Liver (tissue), 9 donors: ENCODE results near the gene NIPAL4. TPM values are rescaled to one million over a fixed set of nuclear protein-coding genes. Genes with fewer than 3 reads are reported as not detected.
A peak's percentile ranks its signal among the peaks of the same experiment; 100 is the strongest.

Source experiments
- DNase-seq: peaks from one replicate; pipeline ENCODE4 v3.0.0-alpha.2; 2017; ENCODE audit warnings: low spot score
- H3K27ac ChIP-seq, 2 donors: one replicate each; pipeline ENCODE4 v1.7.0; 2013; ENCODE audit warnings: inconsistent platforms in 2 of 2, low read length in 2 of 2, control low read depth in 1 of 2, low read depth in 1 of 2, mild to moderate bottlenecking in 1 of 2
- H3K27me3 ChIP-seq, 4 donors: one replicate each; pipeline versions ENCODE4 v1.6.1 to v1.7.0; 2013; ENCODE audit warnings: low read length in 3 of 4, inconsistent platforms in 1 of 4, mild to moderate bottlenecking in 1 of 4, moderate library complexity in 1 of 4; ENCODE audit not compliant: control insufficient read depth in 4 of 4, insufficient read depth in 4 of 4
- H3K36me3 ChIP-seq, 4 donors: one replicate each; pipeline versions ENCODE4 v1.6.1 to v1.7.0; 2013; ENCODE audit warnings: low read length in 3 of 4, mild to moderate bottlenecking in 3 of 4, low read depth in 1 of 4, moderate library complexity in 1 of 4; ENCODE audit not compliant: control insufficient read depth in 4 of 4, insufficient read depth in 3 of 4
- H3K4me1 ChIP-seq, 4 donors: one replicate each; pipeline versions ENCODE4 v1.6.1 to v1.7.0; 2013; ENCODE audit warnings: low read length in 3 of 4, mild to moderate bottlenecking in 3 of 4, moderate library complexity in 1 of 4; ENCODE audit not compliant: control insufficient read depth in 4 of 4, insufficient read depth in 4 of 4
- H3K4me3 ChIP-seq, 3 donors: one replicate each; pipeline versions ENCODE4 v1.6.1 to v1.7.0; 2013; ENCODE audit warnings: low read length in 3 of 3, control low read depth in 1 of 3, low read depth in 1 of 3, mild to moderate bottlenecking in 1 of 3
- H3K9ac ChIP-seq, 2 donors: one replicate each; pipeline ENCODE4 v1.7.0; 2013; ENCODE audit warnings: low read length in 2 of 2, mild to moderate bottlenecking in 2 of 2, moderate library complexity in 2 of 2, control low read depth in 1 of 2, low read depth in 1 of 2
- H3K9me3 ChIP-seq, 4 donors: one replicate each; pipeline versions ENCODE4 v1.6.1 to v1.7.0; 2013; ENCODE audit warnings: low read length in 3 of 4; ENCODE audit not compliant: control insufficient read depth in 4 of 4
- ATF3 ChIP-seq: IDR thresholded peaks from 2 replicates; pipeline ENCODE4 v1.6.1; 2016; ENCODE audit warnings: antibody characterized with exemption
- CTCF ChIP-seq: fragments of 150-350 bp; IDR thresholded peaks from 2 replicates; pipeline ENCODE4 v1.5.1; 2017; ENCODE audit warnings: improper control_type of control experiment, low read depth, low read length; ENCODE audit not compliant: missing input control
- EGR1 ChIP-seq, 2 donors: IDR thresholded peaks; 2 replicates each; pipeline ENCODE4 v1.6.1; 2016 to 2018; ENCODE audit warnings: antibody characterized with exemption in 2 of 2, low read depth in 2 of 2
- FOXA1 ChIP-seq: IDR thresholded peaks from 2 replicates; pipeline ENCODE4 v1.6.1; 2016; ENCODE audit warnings: antibody characterized with exemption
- FOXA2 ChIP-seq: IDR thresholded peaks from 2 replicates; pipeline ENCODE4 v1.6.1; 2016; ENCODE audit warnings: antibody characterized with exemption
- GABPA ChIP-seq, 2 donors: IDR thresholded peaks in 1 of 2; conservative IDR thresholded peaks in 1 of 2; 2 replicates each; pipeline ENCODE4 v1.6.1; 2016; ENCODE audit warnings: antibody characterized with exemption in 2 of 2, mild to moderate bottlenecking in 1 of 2, moderate library complexity in 1 of 2
- HNF4A ChIP-seq, 2 donors: conservative IDR thresholded peaks; 2 replicates each; pipeline ENCODE4 v1.6.1; 2016; ENCODE audit warnings: antibody characterized with exemption in 2 of 2, mild to moderate bottlenecking in 2 of 2
- HNF4G ChIP-seq: IDR thresholded peaks from 2 replicates; pipeline ENCODE4 v1.6.1; 2016; ENCODE audit warnings: antibody characterized with exemption
- JUND ChIP-seq, 2 donors: IDR thresholded peaks; 2 replicates each; pipeline ENCODE4 v1.6.1; 2016; ENCODE audit warnings: antibody characterized with exemption in 2 of 2
- MAX ChIP-seq: IDR thresholded peaks from 2 replicates; pipeline ENCODE4 v1.6.1; 2016; ENCODE audit warnings: antibody characterized with exemption
- NR2F2 ChIP-seq: IDR thresholded peaks from 2 replicates; pipeline ENCODE4 v1.6.1; 2016; ENCODE audit warnings: antibody characterized with exemption
- RAD21 ChIP-seq, 2 donors: IDR thresholded peaks; 2 replicates each; pipeline ENCODE4 v1.6.1; 2016; ENCODE audit warnings: antibody characterized with exemption in 2 of 2, mild to moderate bottlenecking in 2 of 2
- SP1 ChIP-seq: IDR thresholded peaks from 2 replicates; pipeline ENCODE4 v1.6.1; 2018; ENCODE audit warnings: antibody characterized with exemption, mild to moderate bottlenecking
- TAF1 ChIP-seq: conservative IDR thresholded peaks from 2 replicates; pipeline ENCODE4 v1.6.1; 2016; ENCODE audit warnings: antibody characterized with exemption, mild to moderate bottlenecking
- YY1 ChIP-seq: IDR thresholded peaks from 2 replicates; pipeline ENCODE4 v1.6.1; 2016; ENCODE audit warnings: antibody characterized with exemption, mild to moderate bottlenecking
- ZBTB33 ChIP-seq: IDR thresholded peaks from 2 replicates; pipeline ENCODE4 v1.6.1; 2016; ENCODE audit warnings: antibody characterized with exemption
- WGBS: extraction: QIAGEN DNeasy Blood & Tissue Kit; methylation state at CpG from one replicate; pipeline ENCODE4 v1.1.7; 2013; 5-methylcytosine and 5-hydroxymethylcytosine counted together
- polyA plus RNA-seq, 2 donors: library from polyadenylated mRNA; stranded (reverse) in 1 of 2; unstranded in 1 of 2; fragments of 200-250 nt in 1 of 2; fragments of >200 nt in 1 of 2; fragmentation: Nextera tagmentation in 1 of 2; extraction: Ambion mirVana in 1 of 2; gene quantifications; one replicate each; pipeline versions ENCODE4 v1.2.1 to v1.2.3, GENCODE V29; 2013 to 2015
- total RNA-seq, 2 donors: library from RNA; depleted of rRNA; stranded (reverse); fragments of >200 nt; gene quantifications; one replicate each; pipeline ENCODE4 v1.2.3, GENCODE V29; 2014
- TF ChIP-seq, protein P1 (sequence below): IDR thresholded peaks from 2 replicates; pipeline ENCODE4 v1.6.1; 2016; ENCODE audit warnings: antibody characterized with exemption, mild to moderate bottlenecking
- donor health status: healthy.
- donor health status: healthy.
- donor health status: healthy.
- donor health status: healthy.
- donor health status: healthy.

The NIPAL4 gene
- total and polyA plus RNA-seq, 4 donors, result not detected

DNA sequence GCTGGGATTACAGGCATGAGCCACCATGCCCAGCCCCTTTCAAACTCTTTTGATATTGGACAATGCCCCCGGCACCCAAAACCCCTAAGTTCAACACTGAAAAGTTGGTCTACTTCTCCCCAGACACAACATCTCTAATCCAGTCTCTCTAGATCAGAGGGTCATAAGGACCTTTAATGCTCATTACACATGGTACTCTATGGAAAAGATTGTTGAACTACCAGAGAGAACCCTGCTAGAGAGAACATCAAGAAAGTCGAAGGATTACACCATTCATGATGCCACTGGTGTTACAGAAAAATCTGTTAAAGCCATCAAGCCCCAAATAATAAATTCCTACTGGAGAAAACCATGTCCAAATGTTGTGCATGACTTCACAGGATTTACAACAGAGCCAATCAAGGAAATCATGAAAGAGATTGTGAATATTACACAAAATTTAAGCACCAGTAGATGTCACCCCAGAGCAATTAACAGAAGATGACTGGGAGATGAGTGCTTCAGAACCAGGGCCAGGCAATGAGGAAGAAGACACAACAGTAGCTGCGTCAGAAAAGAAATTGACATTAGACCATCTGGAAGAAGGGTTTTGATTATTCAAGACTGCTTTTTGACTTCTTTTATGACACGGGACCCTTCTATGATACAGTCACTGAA lies 28.3 kb upstream of the NIPAL4 start:
- H3K27me3 ChIP-seq, result peaks cover 0 to 2% (median 0%) of the 10 kb centered on the region in 4 donors
- no peaks in the 10 kb centered on the region for H3K9me3 ChIP-seq
- DNase-seq, result no peak
- no peaks in the 10 kb centered on the region for H3K36me3 ChIP-seq
- no peak overlapping the region for H3K9ac ChIP-seq
- no peaks in the 10 kb centered on the region for H3K4me1 ChIP-seq
- WGBS, result 33% methylated on average over 4 of the region's 4 CpGs
- H3K27ac ChIP-seq, result no peak overlapping the region
- TF ChIP-seq HNF4A (conservative IDR thresholded peaks at IDR 0.05) (no peak), FOXA1 (no peak), HNF4G (no peak), ZBTB33 (no peak), CTCF (peak; percentile 46), FOXA2 (no peak), RAD21 (IDR thresholded peaks at IDR 0.05) (peak; percentile 92)
- no peak overlapping the region for H3K4me3 ChIP-seq

DNA sequence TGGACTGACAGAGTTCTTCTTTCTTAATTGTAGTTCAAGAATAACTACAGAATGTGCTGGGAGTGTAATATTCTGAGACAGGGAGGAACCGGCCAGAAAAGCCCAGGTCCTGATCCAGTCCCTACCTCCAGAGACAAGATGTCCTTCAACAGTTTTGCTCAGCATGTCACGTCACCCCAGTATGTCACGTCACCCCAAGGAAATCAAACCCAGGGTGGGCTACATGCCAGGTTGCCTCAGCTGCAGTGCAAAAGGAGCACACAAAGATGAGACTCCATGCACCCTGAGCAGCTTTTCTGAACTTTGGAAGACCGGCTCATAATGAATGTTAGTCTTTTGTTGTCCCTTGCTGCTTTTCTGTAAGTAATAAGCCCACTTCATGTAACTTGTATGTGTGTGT lies 25.9 kb upstream of the NIPAL4 start:
- 92% methylated on average over 4 of the region's 4 CpGs for WGBS
- Histone ChIP-seq H3K4me3 (no peak overlapping the region), H3K9me3 (no peaks in the 10 kb centered on the region), H3K9ac (no peak overlapping the region), H3K4me1 (no peaks in the 10 kb centered on the region), H3K27me3 (peaks cover 0 to 2% (median 0%) of the 10 kb centered on the region in 4 donors), H3K27ac (no peak overlapping the region), H3K36me3 (no peaks in the 10 kb centered on the region)
- TF ChIP-seq CTCF (no peak), FOXA2 (no peak), YY1 (no peak), NR2F2 (no peak), SP1 (no peak), EGR1 (IDR thresholded peaks at IDR 0.05; ENCODE audit: low read depth in 2 of 2) (no peak), MAX (no peak), HNF4A (conservative IDR thresholded peaks at IDR 0.05) (no peak), FOXA1 (no peak), ZBTB33 (no peak), RAD21 (IDR thresholded peaks at IDR 0.05) (no peak), TAF1 (no peak), ATF3 (no peak), HNF4G (no peak), JUND (IDR thresholded peaks at IDR 0.05) (no peak), GABPA (IDR thresholded peaks at IDR 0.05 in 1 of 2, conservative IDR thresholded peaks at IDR 0.05 in 1 of 2) (no peak)
- TF ChIP-seq, protein P1, sequence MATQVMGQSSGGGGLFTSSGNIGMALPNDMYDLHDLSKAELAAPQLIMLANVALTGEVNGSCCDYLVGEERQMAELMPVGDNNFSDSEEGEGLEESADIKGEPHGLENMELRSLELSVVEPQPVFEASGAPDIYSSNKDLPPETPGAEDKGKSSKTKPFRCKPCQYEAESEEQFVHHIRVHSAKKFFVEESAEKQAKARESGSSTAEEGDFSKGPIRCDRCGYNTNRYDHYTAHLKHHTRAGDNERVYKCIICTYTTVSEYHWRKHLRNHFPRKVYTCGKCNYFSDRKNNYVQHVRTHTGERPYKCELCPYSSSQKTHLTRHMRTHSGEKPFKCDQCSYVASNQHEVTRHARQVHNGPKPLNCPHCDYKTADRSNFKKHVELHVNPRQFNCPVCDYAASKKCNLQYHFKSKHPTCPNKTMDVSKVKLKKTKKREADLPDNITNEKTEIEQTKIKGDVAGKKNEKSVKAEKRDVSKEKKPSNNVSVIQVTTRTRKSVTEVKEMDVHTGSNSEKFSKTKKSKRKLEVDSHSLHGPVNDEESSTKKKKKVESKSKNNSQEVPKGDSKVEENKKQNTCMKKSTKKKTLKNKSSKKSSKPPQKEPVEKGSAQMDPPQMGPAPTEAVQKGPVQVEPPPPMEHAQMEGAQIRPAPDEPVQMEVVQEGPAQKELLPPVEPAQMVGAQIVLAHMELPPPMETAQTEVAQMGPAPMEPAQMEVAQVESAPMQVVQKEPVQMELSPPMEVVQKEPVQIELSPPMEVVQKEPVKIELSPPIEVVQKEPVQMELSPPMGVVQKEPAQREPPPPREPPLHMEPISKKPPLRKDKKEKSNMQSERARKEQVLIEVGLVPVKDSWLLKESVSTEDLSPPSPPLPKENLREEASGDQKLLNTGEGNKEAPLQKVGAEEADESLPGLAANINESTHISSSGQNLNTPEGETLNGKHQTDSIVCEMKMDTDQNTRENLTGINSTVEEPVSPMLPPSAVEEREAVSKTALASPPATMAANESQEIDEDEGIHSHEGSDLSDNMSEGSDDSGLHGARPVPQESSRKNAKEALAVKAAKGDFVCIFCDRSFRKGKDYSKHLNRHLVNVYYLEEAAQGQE, result no peak
- no peak for DNase-seq
